NOMO-1 treated with DMSO at 0.1 percent for 48 hours (cell line): ENCODE data around the gene KCTD13.
"Not testable (repeated sequence)": the region's sequence is repeated elsewhere in the genome, so short reads cannot be mapped to it uniquely, and the experiment has no call there.

ENCODE experiments used
- DNase-seq: peaks from one replicate; lab custom pipeline; 2025; ENCODE audit not compliant: unreplicated experiment; lab: John Stamatoyannopoulos, UW

The KCTD13 gene

DNA sequence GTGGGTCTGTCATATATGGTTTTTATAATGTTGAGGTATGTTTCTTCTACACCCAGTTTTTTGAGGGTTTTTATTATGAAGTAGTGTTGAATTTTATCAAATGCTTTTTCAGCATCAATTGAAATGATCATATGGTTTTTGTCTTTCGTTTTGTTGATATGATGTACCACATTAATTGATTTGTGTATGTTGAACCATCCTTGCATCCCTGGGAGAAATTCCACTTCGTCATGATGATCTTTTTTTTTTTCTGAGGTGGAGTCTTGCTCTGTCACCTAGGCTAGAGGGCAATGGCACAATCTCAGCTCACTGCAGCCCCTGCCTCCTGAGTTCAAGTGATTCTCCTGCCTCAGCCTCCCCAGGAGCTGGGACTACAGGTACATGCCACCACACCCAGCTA lies 21.9 kb upstream of the KCTD13 start:
- DNase-seq, result no peak

DNA sequence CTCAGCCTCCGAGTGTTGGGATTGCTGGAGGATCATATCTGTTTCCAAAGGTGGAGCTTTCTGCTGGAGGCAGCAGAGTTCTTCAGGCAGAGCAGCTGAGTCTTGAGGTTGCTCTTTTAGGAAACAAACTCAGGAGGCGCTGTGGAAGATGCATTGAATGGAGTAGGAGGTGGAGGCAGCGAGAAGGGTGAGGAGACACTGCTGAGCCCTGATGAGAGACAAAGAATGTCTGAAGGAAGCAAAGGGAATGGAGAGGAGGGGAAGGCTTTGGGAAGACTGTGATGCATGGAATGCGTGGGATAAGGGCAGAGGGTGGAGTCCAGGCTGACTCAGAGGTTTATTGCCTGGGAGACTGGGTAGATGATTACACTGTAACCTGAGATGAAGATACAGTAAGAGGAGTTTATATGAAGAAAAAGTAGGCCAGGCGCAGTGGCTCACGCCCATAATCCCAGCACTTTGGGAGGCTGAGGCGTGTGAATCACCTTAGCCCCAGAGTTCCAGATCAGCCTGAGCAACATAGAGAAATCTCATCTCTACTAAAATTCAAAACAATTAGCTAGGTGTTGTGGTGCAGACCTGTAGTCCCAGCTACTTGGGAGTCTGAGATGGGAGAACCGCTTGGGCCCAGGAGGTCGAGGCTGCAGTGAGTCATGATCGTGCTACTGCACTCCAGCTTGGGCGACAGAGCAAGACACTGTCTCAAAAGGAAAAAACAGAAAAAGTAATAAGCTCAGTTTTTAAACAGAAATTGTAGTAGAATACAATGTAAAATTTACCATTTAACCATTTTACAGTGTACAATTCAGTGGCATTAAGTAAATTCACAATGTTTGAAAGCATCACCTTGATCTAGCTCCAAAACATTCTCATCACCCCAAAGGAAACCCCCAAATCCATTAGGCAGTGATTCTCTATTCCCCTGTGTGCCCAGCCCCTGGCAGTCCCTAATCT lies 18.1 kb upstream of the KCTD13 start:
- DNase-seq, result no peak

- DNase-seq, result no peak
Measured at GRCh38 chr16:29940656-29941055, 14.6 kb upstream of the KCTD13 start.

DNA sequence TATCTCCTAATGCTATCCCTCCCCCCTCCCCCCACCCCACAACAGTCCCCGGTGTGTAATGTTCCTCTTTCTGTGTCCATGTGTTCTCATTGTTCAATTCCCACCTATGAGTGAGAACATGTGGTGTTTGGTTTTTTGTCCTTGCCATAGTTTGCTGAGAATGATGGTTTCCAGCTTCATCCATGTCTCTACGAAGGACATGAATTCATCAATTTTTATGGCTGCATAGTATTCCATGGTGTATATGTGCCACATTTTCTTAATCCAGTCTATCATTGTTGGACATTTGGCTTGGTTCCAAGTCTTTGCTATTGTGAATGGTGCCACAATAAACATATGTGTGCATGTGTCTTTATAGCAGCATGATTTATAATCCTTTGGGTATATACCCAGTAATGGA lies 5.7 kb upstream of the KCTD13 start:
- not testable (repeated sequence) for DNase-seq

- no peak for DNase-seq
Measured at GRCh38 chr16:29927070-29927905, 1.3 kb upstream of the KCTD13 start.

GRCh38 chr16:29926711-29927052 lies 656 bp upstream of the KCTD13 start:
- DNase-seq, result no peak

DNA sequence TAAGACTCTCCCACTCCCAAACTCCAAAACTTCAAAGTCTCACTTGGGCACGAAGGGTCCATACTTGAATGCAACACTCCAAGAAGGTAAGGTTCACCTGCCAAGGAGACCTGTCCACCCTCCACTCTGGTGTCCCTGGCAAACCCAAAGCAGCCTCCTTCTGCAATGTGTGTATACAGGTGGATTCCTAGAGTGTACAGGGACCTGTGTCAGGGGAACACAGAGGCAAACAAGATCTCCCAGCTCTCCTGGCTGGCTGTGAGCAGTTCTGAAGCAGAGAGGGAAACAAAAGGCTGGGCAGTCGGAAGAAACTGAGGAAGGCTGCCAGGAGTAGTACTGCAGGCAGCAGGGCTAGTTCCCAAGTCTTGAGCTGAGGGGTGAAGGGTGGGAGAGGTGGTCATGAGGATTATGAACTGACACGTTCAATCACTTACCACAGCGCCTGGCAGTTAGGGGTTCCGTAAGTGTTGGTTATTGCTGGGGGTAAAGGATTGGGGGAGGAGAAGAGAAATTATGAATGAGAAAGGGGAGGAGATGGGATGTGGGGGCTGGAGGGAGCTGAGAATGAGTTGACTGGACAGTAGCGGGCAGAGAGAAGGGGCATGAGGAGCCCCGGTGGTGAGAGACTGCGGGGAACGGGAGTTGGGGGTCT lies 795 bp downstream of the KCTD13 start:
- DNase-seq, result no peak

DNA sequence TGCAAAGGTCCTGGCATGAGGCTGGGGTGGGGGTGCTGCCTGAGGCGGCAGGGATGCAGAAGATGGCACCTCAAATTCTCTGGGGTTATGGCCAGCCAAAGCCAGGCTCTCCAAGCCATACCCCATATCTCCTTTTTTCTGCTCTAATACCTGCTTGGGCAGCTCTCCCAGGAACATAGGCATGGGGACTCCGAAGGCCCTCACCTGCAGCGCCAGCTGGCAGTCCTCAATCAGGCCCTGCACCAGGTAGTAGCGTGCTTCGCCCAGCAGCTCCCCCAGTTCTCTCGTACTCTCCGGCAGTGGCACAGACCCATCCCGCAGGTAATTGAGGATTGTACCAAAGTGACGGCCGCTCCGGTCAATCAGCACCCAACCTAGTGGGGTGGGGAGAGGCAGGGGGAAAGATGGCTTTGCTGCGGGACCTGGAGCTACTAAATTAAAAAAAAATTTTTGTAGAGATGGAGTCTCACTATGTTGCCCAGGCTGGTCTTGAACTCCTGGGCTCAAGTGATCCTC lies 3.0 kb downstream of the KCTD13 start:
- DNase-seq, result no peak

DNA sequence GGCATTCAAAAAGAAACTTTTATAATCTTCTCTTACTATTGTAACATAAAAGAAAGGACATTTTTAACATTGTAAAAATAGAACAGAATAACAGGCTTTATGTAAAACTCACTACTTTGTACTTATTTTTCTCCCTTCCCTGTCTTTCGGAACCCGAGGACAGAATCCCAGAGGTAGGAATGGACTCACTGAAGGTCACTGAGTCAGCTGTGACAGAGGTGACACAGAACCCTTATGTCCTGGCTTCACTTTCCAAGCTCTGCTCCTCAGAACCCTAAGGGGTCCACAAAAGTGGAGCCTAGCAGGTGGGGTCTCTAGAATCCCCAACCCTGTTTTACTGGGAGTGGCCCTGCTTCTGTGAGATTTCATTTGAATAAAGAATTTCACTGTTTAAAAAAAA lies 3.7 kb downstream of the KCTD13 start:
- no peak for DNase-seq

DNA sequence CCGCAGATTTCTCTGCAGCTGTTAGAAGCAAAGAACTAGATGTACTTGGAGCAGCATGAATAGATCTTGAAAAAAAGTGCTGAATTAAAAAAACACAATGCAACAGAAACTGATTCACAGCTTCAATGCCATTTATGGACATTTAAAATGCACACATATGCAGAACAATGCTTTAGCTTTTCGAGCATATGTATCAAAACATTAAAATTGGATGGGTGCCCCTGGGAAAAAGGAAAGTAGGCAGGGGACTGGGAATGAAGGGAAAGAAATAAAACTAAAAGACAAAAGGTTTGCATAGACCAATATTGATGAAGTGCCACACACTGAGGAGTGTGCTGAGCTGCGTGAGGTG lies 5.0 kb downstream of the KCTD13 start:
- no peak for DNase-seq

- no peak for DNase-seq
Measured at GRCh38 chr16:29920288-29921033, 5.6 kb downstream of the KCTD13 start.

DNA sequence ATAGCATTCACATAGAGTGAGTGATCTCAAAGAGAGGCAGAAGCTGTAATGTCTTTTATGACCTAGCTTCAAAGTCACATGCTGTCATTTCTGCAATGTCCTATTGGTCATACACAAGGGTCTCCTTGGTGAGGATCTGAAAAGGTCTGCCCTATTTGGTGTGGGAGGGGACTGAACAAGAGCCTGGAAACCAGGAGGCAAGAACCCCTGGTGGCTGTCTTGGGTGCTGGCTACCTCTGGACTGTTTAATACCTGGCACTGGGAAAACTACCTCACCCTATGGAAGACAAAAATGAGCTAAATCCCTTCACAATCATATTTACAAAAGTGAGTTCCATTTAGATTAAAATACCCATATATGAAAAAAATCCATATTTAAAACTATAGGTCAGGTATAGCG lies 9.0 kb downstream of the KCTD13 start:
- DNase-seq, result no peak

DNA sequence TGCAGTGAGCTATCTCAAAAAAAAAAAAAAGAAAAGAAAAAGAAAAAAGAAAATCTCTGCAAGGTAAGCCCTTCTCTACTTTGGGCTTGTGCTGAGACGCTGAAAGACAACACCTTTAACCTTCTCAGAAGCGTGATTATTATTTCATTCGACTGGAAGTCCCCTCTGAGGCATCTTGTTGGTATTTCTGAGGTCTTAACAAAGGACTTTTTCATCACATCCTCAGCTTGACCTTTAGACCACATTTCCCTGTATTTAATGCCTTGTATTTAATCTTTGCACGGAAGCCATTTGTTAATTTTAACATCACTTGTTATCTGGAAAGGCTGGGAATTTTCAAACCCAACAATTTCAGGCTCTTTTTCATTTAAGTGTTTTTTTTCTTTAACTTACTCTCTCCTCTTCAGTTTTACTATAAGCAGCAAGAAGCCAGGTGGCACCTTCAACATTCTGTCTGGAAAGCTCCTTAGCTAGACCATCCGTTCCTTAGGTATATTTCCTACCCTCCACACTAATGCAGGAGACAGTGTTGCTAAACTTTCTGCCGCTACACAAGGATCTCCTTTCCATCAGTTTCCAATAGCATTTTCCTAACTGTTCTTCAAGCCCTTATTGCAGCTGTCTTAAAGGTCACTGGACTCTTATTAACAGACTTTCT lies 10.3 kb downstream of the KCTD13 start:
- no peak for DNase-seq

GRCh38 chr16:29913514-29913913 lies 12.5 kb downstream of the KCTD13 start:
- DNase-seq, result no peak

DNA sequence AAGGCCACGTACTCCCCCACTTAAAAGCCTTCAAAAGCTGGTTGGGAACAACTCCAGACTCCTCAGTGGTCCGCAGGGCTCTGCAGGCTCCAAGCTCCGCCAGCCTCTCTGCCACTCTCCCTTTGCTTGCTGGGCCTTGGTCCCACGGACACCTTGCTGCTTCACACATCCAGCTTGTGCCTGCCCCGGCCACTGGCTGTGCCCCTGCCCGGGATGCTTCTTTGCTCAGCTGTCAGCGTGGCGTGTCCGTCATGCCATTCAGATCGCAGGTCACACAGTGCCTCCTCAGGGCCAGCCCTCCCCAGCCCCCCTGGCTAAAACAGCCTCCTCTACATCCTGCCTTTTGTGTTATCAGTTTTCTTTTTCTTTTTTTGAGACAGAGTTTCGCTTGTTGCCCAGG lies 13.9 kb downstream of the KCTD13 start:
- no peak for DNase-seq

DNA sequence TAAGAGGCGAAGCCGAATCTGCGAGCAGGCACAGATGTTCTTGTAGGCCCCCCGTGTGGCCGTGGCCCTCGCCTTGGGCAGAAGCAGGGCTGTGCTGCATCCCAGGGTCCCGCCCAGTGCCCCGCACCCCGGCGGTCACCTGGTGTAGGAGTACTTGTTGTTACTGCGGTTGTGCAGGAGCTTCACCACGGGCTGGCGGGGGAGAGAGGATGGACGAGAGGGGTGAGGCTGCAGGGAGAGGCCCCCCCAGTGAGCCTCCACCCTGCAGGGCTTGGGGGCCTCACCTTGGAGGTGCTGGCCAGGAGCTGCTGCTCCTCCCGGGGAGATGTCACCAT lies 14.4 kb downstream of the KCTD13 start:
- DNase-seq, result no peak

- DNase-seq, result no peak
Measured at GRCh38 chr16:29910819-29911675, 15.0 kb downstream of the KCTD13 start.

GRCh38 chr16:29909851-29910250 lies 16.2 kb downstream of the KCTD13 start:
- not testable (repeated sequence) for DNase-seq

GRCh38 chr16:29909391-29909790 lies 16.6 kb downstream of the KCTD13 start:
- DNase-seq, result peak; percentile 79
